Stimulated activated naive CD8-positive, alpha-beta T cell treated with anti-CD3 and anti-CD28 coated beads, Interleukin-15, Interleukin-2, amounts not matched to agents 100 ng/mL and 50 ng/mL, for 24 hours (primary cell): ENCODE measurements around the gene ADAM8.

Source experiments
- H3K27ac Mint-ChIP-seq: one replicate; pipeline ENCODE4 v1.8.0; 2021; ENCODE audit warnings: mild to moderate bottlenecking, mixed read lengths
- H3K27me3 Mint-ChIP-seq: one replicate; pipeline ENCODE4 v1.8.0; 2021; ENCODE audit warnings: mixed read lengths
- H3K36me3 Mint-ChIP-seq: one replicate; pipeline ENCODE4 v1.8.0; 2021; ENCODE audit warnings: low read depth, mixed read lengths
- H3K4me1 Mint-ChIP-seq: one replicate; pipeline ENCODE4 v1.8.0; 2021; ENCODE audit warnings: low read depth, mixed read lengths
- H3K4me3 Mint-ChIP-seq: one replicate; pipeline ENCODE4 v1.8.0; 2021; ENCODE audit warnings: mild to moderate bottlenecking, mixed read lengths
- H3K9me3 Mint-ChIP-seq: one replicate; pipeline ENCODE4 v1.8.0; 2021; ENCODE audit warnings: mixed read lengths

The ADAM8 gene

GRCh38 chr10:133258818-133259601 lies 17.7 kb downstream of the ADAM8 start:
- Mint-ChIP-seq H3K27me3 (peaks cover 4% of the 10 kb centered on the region), H3K36me3 (peaks cover 4% of the 10 kb centered on the region), H3K9me3 (no peaks in the 10 kb centered on the region), H3K4me1 (peaks cover 62% of the 10 kb centered on the region), H3K27ac (peak overlapping the region; percentile 98), H3K4me3 (peak overlapping the region; percentile 77)

GRCh38 chr10:133258066-133258817 lies 18.4 kb downstream of the ADAM8 start:
- H3K27me3 Mint-ChIP-seq: peaks cover 4% of the 10 kb centered on the region
- H3K27ac Mint-ChIP-seq: peak overlapping the region; percentile 79
- peak overlapping the region; percentile 53 for H3K4me3 Mint-ChIP-seq
- H3K4me1 Mint-ChIP-seq: peaks cover 57% of the 10 kb centered on the region
- H3K9me3 Mint-ChIP-seq: no peaks in the 10 kb centered on the region
- peaks cover 4% of the 10 kb centered on the region for H3K36me3 Mint-ChIP-seq

GRCh38 chr10:133257489-133258065 lies 19.1 kb downstream of the ADAM8 start:
- peaks cover 51% of the 10 kb centered on the region for H3K4me1 Mint-ChIP-seq
- no peaks in the 10 kb centered on the region for H3K9me3 Mint-ChIP-seq
- peak overlapping the region; percentile 53 for H3K4me3 Mint-ChIP-seq
- peak overlapping the region; percentile 74 for H3K27ac Mint-ChIP-seq
- H3K27me3 Mint-ChIP-seq: peaks cover 4% of the 10 kb centered on the region
- peaks cover 4% of the 10 kb centered on the region for H3K36me3 Mint-ChIP-seq

DNA sequence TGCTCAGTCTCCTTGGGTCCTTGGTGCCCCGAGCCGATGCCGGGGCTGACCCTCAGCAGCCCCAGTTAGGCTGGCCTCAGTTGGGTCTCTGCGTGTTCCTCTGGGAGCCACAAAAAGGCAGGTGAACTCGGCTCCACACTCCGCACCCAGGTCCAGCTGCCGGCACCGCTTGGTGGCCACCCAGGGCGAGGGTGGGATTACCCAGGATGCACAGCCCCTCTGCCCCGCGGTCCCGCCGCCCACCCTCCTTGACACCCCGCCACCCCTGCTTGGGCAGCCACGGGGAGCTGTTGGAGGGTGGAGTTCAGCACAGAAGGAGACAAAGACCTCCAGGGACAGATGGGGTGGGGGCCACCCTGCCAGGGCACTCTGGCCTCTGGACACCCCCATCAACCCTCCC lies 21.3 kb downstream of the ADAM8 start:
- Mint-ChIP-seq H3K4me1 (peaks cover 36% of the 10 kb centered on the region), H3K4me3 (no peak overlapping the region), H3K36me3 (peaks cover 4% of the 10 kb centered on the region), H3K9me3 (no peaks in the 10 kb centered on the region), H3K27ac (no peak overlapping the region), H3K27me3 (peaks cover 4% of the 10 kb centered on the region)

GRCh38 chr10:133254421-133255120 lies 22.1 kb downstream of the ADAM8 start:
- Mint-ChIP-seq H3K36me3 (peaks cover 4% of the 10 kb centered on the region), H3K4me1 (peaks cover 28% of the 10 kb centered on the region), H3K9me3 (no peaks in the 10 kb centered on the region), H3K27me3 (peaks cover 4% of the 10 kb centered on the region), H3K4me3 (no peak overlapping the region), H3K27ac (no peak overlapping the region)

GRCh38 chr10:133253361-133253955 lies 23.2 kb downstream of the ADAM8 start:
- Mint-ChIP-seq H3K4me3 (no peak overlapping the region), H3K27ac (no peak overlapping the region), H3K27me3 (no peaks in the 10 kb centered on the region), H3K36me3 (no peaks in the 10 kb centered on the region), H3K4me1 (peaks cover 20% of the 10 kb centered on the region), H3K9me3 (no peaks in the 10 kb centered on the region)

- H3K9me3 Mint-ChIP-seq: no peaks in the 10 kb centered on the region
- H3K4me1 Mint-ChIP-seq: peaks cover 7% of the 10 kb centered on the region
- no peak overlapping the region for H3K4me3 Mint-ChIP-seq
- no peak overlapping the region for H3K27ac Mint-ChIP-seq
- no peaks in the 10 kb centered on the region for H3K36me3 Mint-ChIP-seq
- no peaks in the 10 kb centered on the region for H3K27me3 Mint-ChIP-seq
These were observed 24.5 kb downstream of the ADAM8 start for GRCh38 chr10:133252223-133252552.

- H3K36me3 Mint-ChIP-seq: no peaks in the 10 kb centered on the region
- H3K27ac Mint-ChIP-seq: no peak overlapping the region
- H3K4me1 Mint-ChIP-seq: peaks cover 3% of the 10 kb centered on the region
- no peaks in the 10 kb centered on the region for H3K9me3 Mint-ChIP-seq
- H3K27me3 Mint-ChIP-seq: no peaks in the 10 kb centered on the region
- H3K4me3 Mint-ChIP-seq: no peak overlapping the region
These were observed 25.1 kb downstream of the ADAM8 start for GRCh38 chr10:133251388-133252222.

GRCh38 chr10:133249975-133250754 lies 26.5 kb downstream of the ADAM8 start:
- Mint-ChIP-seq H3K4me1 (no peaks in the 10 kb centered on the region), H3K4me3 (no peak overlapping the region), H3K9me3 (no peaks in the 10 kb centered on the region), H3K36me3 (no peaks in the 10 kb centered on the region), H3K27me3 (no peaks in the 10 kb centered on the region), H3K27ac (peak overlapping the region; percentile 0)

GRCh38 chr10:133249094-133249780 lies 27.4 kb downstream of the ADAM8 start:
- Mint-ChIP-seq H3K27ac (no peak overlapping the region), H3K9me3 (no peaks in the 10 kb centered on the region), H3K27me3 (no peaks in the 10 kb centered on the region), H3K36me3 (no peaks in the 10 kb centered on the region), H3K4me1 (no peaks in the 10 kb centered on the region), H3K4me3 (no peak overlapping the region)

- Mint-ChIP-seq H3K9me3 (no peaks in the 10 kb centered on the region), H3K4me3 (no peak overlapping the region), H3K4me1 (no peaks in the 10 kb centered on the region), H3K27ac (no peak overlapping the region), H3K36me3 (no peaks in the 10 kb centered on the region), H3K27me3 (no peaks in the 10 kb centered on the region)
These were observed 28.3 kb downstream of the ADAM8 start for GRCh38 chr10:133248334-133248715.

- Mint-ChIP-seq H3K36me3 (no peaks in the 10 kb centered on the region), H3K9me3 (no peaks in the 10 kb centered on the region), H3K27ac (no peak overlapping the region), H3K27me3 (peaks cover 4% of the 10 kb centered on the region), H3K4me3 (no peak overlapping the region), H3K4me1 (no peaks in the 10 kb centered on the region)
These were observed 28.9 kb downstream of the ADAM8 start for GRCh38 chr10:133247681-133248333.
